Umbilical cord (tissue), 2 donors: ENCODE results near the gene SFT2D3. TPM values are rescaled to one million over a fixed set of nuclear protein-coding genes. Genes with fewer than 3 reads are reported as not detected.
A peak's percentile ranks its signal among the peaks of the same experiment; 100 is the strongest.

ENCODE experiments used
- DNase-seq: peaks from one replicate; pipeline ENCODE4 v3.0.0-alpha.2; 2015; ENCODE audit warnings: low spot score
- total RNA-seq: library from RNA; depleted of rRNA; stranded (reverse); fragments of >200 nt; gene quantifications from one replicate; pipeline ENCODE4 v1.2.3, GENCODE V29; 2014; ENCODE audit warnings: low replicate concordance; ENCODE audit not compliant: insufficient read depth

Gene SFT2D3, protein sequence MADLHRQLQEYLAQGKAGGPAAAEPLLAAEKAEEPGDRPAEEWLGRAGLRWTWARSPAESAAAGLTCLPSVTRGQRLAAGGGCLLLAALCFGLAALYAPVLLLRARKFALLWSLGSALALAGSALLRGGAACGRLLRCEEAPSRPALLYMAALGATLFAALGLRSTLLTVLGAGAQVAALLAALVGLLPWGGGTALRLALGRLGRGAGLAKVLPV
- 7.0 TPM for total RNA-seq

DNA sequence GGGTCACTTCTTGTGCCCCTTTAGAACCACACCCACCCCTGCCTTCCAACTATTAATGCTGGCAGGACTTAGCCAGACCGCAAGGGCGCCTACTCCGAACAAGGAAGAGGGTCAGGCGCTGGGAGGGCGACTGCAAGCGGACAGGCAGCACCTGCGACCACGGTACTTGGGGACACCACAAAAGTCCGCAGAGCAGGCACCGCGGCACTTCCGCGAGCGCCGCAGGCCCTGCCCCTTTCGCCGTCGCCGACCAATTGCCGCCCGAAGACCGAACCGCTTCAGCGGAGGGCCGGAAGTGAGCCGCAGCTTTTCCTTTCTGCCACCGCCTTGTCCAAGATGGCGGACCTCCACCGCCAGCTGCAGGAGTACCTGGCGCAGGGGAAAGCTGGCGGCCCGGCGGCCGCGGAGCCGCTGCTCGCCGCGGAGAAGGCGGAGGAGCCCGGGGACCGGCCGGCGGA lies at the start of gene SFT2D3:
Gene SFT2D3 (plus strand): TSS at position 305 of the 458 bp plus-strand sequence. CDS start 32 bp downstream, at position 337.
- DNase-seq: peak; percentile 95

DNA sequence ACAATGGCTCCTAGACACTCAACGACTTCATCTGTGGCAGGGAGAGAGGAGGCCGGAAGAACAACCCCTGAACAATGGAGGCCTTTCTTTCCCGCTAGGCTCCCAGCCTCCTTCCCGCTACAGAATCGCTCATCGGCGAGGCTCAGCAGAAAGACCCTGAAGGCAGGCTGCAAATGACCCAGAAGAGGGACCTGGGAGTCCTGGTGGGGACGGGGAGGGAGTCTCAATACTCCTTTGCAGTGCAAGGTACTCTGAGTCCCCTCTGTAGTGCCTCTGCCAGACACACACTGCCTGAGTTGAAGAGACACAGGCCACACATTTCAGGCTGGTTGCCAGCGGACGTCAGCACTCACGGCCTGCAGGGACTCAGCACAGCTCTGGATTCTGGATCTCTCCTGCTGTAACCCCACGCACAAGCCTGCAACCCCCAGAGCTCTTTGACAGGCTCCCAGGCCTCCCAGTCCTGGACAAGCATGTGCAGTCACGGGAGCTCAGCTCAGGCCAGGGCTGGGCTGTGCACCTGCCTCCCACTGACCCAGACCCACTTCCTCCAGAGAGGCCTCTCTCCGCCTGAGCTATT lies 49.2 kb upstream of the SFT2D3 start:
- DNase-seq: peak; percentile 87

DNA sequence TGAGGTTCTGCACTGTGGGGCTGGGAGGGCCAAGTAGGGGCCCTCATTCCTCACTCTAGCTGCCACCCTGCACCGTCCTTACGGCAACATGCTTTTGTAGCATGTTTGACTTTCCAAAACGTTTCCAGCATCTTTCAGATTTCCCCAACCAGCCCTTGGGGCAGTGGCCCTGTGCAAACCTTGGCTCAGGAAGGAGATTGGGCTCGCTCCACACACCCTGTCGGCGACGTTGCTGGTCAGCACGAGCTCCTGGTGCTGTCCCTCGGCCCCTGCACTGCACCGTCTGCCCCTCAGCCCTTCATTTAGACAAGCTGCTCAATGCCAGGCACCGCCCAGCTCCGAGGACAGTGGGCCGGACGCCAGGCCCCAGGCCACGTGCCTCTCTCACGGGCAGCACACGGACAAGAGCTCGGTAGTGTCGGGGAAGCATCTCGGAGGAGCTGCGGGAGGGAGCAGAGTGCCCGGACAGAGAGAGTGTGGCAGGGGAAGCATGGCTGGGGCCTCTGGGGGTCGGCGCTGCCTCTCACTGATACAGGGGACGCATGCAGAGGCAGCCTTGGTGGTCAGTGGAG lies 48.4 kb upstream of the SFT2D3 start:
- no peak for DNase-seq

DNA sequence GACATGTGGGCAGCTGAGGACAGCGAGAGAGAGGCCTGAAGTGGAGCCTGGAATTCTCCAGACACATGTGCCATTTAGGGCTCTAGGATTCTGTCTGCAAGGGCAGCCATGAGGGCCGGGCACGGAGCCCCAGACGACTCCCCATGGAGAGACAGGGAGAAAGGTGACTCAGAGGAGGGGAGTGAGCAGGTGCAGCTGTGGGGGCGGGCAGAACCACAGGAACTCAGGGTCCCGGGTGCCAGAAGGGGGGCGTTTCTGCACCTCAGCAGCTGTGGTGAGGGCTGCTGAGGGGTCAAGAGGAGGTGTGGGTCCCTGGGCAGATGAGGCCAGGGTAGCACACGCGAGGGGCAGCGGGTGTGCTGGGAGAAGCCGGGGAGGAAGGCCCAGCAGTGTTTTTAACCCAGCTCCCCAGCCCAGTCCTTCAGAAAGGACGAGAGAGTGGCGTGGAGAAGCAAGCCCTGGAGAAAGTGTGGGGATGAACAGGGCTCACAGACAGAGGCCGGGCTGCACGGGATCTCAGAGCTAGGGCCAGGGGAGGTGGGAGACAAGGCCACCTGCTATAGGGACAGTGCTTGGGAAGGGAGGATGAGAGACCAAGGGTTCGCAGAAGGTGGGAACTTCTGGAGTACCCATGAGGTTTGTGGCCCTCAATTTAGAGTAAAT lies 47.7 kb upstream of the SFT2D3 start:
- DNase-seq: no peak

DNA sequence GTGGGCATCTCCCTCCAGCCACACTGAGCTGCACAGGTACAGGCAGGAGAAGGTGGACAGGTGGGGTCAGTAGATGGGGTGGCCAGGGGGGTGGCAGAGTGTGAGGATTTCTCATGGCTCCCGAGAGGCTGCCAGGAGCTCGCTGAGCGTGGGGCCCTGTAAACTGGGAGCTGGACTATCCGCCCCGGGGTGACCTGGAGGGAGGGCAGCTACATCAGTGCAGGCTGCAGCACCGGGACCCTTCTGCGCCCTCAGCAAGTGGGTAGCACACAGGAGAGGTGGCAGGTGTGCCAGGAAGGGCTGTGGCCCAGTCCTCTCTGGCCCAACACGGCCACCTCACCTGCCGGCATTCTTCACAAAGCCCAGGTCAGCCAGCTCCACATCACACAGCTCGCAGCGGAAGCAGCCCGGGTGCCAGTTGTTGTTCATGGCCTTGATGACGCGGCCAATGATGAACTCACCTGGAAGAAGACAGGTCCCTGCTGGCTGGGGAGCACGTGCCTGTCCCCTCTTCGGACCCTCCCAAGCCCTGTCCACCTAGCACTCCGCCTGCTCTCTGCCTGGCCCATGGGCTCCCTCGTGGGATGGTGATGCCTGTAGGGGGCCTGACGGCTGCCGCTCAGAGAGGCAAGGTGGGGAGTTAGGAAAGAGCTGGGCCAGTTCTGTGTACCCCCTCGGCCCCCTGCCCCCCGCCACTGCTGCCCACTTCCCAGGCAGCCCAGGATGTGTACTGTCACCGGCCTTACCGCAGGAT lies 47.0 kb upstream of the SFT2D3 start:
- DNase-seq: no peak

DNA sequence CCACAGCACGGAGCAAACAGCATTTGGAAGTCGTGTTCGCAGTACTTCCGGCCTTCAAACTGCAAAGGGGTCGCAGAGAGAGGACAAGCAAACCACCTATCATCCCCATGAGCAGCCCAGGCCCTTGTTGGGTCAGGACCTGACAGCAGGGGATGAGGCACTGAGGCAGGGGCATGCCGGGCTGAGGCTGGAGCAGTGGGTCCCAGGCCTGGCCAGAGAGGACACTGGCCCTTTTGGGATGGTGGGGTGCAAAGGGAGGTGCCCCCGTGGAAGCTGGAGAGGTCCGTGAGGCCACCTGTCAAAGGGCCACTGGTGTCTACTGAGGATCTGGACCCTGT lies 46.5 kb upstream of the SFT2D3 start:
- no peak for DNase-seq

DNA sequence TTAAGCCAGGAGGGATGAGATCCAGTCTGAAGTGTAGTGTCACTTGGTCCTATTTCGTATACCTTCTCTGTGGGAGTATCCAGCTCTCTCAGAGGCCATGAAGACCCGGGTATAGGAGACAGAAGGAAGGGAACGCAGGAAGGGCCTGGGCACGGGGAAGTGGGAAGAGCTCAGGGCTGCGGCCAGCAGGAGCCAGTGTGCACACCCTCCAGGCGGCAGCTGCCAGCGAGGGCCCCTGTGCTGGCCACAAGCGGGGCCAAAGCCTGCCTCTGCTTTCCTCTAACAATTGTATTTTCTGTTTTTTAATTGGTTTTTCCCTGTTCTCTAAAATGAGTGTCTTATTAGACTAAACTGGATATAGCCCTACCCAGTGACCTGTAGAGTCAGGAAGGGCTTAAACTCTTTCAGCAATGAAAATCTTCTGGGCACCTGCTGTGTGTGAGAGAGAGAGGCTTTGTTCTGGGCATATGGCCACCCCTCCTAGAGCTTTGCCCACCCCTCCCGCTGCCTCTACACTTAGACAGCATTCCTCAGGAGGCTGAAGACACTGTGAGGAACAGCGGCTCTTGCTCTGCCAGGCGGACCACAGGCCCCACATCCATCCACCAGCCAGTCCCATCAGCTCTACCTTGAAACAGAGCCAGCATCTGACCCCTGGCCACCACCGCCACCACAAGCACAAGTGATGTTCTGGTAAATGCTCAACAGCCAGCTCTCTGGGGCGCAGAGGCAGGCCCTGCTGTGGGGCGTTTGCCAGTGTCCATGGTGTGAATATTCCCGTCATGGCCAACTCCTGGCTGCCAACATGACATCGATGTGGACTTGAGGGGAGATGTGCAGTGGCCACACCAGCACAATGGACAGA lies 45.9 kb upstream of the SFT2D3 start:
- no peak for DNase-seq

DNA sequence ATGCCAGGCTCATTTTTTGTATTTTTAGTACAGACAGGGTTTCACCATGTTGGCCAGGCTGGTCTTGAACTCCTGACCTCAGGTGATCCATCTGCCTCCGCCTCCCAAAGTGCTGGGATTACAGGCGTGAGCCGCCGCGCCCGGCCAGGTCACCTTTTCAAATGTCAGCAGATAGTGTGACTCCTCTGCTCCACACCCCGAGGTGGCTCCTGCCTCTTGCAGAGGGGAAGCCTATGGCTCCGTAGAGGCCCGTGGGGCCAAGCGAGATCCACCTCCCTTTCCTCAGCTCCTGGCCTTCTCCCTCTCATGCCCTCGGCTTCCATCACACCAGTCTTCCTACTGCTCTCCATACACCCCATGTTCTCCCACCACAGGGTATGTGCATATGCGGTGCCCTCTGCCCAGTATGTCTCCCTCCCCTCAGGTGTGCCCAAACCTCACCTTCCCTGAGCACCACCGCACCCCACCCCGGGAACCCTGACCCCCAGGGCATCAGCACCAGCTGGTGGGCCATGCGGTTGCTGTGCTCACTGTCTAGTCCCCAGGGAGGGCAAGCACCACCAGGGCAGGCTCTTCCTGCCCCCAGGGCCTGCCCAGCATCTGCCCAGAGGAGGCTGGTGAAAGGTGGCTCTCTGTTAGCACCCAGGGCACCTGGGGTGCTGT lies 44.6 kb upstream of the SFT2D3 start:
- DNase-seq: no peak

DNA sequence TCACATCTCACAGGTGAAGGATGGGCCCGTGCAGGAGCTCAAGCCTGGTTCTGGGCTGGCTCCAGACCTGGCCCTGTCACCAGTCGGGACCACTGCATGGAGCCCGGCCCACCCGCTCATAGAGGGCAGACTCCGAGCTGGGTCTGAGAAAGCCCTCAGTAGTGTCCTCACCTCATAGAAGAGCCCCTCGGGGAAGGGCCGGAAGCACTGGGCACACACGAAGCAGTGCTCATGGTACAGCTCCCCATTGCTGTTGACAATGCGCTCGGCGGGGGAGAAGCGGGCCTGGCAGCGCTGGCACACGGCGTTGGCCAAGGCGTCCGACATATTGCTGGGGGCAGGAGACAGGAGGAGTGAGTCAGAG lies 44.1 kb upstream of the SFT2D3 start:
- no peak for DNase-seq

DNA sequence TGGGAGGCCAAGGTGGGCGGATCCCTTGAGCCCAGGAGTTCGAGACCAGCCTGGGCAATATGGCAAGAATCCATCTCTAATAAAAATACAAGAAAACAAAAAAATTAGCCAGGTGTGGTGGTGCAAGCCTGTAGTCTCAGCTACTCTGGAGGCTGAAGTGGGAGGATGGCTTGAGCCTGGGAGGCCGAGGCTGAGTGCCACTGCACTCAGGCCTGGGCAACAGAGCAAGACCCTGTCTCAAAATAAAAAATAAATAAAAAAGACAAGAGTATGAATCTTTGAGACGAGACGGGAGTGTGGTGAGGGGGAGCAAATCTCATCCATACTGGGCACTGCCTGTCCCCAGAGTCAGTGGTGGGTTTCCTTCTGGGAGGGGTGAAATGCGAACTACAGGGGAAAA lies 43.2 kb upstream of the SFT2D3 start:
- no peak for DNase-seq

DNA sequence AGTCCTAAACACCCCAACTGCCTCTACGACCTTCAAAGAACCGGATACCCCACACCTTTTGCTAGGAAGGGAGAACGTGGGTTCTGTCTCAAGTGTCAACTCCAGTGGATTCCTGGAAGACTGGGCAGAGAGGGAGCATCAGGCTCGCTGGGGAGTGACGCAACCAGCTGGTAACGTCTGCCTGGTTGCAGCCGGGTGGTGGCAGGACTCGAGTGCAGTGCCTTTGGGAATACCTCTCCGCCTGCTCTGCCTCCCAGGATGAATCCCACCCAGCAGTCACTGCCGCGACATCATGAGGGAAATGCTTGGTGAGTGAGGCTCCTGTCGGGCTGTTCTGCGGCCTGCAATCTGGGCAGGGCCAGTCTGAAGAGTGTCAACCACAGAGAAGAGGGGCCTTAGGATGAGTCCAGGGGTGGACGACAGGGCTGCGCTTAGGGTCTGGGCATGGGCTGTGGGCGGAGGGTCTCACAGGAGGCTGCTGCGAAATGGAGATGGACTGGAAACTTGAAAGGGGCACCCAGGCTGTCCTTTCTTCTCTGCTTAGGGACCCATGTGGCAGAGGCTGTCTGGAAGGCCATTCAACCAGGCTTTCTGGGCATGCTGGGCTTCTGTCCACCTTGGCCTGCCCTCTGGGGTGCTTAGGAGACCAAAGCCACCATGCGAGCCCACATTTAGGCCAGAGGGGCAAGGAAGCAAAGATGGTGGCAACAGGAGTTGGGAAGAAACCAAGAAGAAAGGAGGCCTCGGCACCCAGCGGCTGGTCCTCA lies 42.5 kb upstream of the SFT2D3 start:
- no peak for DNase-seq

DNA sequence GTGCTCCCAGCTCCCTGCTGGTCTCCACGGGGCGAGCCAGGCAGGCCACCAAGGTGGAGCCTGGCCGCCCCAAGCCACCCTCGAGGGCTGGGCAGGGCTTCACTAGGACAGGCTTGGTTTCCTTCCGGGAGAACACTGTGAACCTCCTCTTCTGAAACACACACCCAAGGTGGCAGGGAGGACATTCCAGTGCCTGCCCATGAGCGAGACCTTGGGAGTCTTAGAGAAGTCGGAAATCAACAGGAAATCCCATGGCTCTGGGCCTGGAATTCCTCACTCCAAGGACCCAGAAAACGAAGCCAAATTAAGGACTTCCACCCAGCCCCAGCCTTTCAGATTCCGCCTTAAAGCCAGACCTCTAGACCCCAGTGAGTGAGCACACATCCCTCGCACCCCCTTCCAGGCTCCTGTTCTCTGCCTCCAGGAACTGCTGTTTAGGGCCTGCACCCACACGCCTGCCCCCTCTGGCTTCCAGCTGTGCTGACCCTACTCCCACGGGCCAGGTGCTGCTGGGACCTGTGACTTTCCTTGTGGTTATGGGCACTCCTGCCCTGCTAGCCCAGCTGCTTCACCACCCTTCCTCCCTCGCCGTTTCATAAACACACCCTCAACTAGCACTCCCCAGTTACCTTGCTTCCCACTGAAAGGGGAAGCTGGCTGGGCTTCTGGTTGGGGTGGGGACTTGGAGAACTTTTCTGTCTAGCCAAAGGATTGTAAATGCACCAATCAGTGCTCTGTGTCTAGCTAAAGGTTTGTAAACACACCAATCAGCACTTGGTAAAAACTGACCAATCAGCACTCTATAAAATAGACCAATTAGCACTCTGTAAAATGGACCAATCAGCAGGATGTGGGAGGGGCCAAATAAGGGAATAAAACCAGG lies 41.6 kb upstream of the SFT2D3 start:
- peak; percentile 29 for DNase-seq

DNA sequence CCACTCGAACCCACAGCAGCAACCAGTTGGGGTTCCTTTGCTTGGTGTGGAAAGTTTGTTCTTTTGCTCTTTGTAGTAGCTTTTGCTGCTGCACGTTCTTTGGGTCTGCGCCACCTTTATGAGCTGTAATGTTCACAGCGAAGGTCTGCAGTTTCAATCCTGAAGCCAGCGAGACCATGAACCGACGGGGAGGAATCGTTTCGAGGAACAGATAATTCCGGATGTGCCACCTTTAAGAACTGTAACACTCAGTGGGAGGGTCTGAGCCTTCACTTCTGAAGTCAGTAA lies 41.1 kb upstream of the SFT2D3 start:
- DNase-seq: no peak

DNA sequence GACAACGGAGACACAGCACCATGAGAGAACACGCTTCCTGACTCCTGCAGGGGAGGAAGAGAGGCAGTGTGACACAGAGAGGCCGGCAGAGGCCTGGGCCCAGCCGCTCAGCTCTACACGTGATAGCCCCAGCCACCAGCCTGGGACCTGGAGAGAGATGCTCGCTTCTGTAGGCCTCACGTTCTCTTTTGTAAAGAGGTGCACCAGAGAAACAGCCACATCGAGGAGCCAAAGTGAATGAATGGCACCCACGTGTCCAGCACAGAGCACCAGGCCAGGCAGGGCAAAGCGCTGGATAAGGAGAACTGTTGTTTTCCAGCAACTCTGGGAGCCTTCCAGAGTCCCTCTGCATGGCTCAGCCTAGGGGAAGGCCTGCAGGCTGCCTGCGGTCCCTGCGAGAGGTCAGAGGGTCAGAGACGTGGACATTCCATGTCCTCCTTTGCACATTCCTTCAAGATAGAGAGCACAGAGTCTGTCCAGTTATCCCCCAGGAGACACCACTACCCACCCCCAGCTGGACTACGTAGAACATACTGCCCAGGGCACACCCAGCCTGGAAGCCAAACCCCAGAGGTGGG lies 40.1 kb upstream of the SFT2D3 start:
- no peak for DNase-seq

DNA sequence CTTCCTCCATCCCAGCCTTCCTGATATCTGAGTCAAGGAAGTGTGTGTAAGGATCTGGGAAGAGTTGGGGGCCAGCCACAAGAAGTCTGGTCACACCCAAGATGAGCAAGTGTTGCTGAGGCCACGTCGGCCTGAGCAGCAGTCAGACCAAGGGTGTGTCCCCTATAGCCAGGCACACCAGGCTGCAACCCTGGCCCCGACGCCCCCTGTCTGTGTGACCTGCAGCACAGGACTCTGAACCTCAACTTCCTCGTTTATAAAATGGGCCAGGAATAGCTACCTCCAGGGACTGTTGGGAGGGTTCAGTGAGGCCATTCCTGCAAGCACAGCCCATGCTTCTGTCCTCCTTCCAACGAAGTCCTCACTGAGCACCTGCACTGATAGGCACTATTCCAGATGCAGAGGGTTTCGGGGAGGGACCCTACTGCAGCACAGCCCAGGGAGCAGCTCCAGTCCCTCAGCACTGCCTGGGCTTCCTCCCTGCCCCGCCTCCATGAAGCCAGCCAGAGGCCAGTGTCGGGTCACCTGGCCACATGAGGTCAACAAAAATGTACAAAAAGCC lies 39.3 kb upstream of the SFT2D3 start:
- DNase-seq: no peak

DNA sequence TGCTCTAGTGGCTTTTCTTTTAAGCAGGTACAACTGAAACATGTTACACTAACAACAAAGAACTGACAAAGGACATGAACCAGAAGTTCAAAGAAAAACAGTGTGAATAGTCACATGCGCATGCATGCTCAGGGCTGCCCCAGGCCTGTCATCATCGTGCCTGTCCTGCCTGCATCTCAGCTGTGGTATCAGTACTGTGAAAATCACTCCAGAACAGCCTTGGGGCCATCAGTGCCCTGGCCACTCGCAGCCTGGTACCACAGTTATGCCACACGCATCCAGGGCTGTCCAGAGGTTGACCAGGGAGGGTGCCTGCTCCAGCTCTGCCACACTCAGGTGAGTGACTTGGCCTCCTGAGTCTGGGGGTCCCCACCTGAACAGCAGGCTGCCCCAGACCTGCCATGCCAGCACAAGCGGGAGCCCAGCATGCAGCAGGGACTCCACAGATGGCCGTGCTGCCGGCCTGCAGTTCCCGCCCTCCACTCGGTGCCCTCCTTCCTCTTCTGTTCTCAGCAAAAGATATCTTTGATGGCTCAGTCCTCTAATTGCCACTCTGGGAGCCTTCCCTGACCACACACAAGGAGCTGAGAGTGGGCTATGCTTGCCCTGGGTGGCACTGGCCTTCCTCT lies 38.2 kb upstream of the SFT2D3 start:
- DNase-seq: no peak

DNA sequence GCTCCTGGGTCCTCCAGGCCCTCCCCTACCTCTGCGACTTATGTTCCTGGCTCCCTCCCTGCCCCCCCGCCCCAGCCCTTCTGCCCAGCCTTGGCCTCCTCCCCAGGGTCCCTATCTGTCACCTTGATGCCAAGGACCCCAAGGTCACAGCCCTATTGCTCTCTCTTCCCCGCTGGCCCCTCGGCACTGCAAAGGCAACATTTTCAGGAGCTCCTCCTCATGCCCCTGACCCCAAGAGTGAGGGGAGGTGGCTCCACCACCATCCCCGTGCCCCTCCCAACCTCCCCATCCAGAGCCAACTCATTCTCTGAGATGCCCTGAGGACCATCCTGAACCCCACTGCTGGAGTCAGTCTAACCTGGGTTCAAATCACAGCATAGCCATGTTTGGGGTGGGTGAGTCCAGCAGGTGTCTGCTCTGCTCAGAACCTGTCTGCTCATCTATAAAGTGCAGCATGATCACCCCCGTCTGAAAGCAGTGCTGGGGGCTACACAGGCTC lies 37.7 kb upstream of the SFT2D3 start:
- DNase-seq: no peak
